Skeletal muscle tissue (tissue), 4 donors: ENCODE measurements around the gene DTHD1. TPM values are rescaled to one million over a fixed set of nuclear protein-coding genes. Genes with fewer than 3 reads are reported as not detected.

ENCODE experiments used
- H3K27ac ChIP-seq: one replicate; pipeline ENCODE4 v1.7.0; 2013; ENCODE audit warnings: mild to moderate bottlenecking, low read depth, low read length, inconsistent platforms
- H3K27me3 ChIP-seq, 3 donors: one replicate each; pipeline ENCODE4 v1.7.0; 2013; ENCODE audit warnings: low read length in 3 of 3; ENCODE audit not compliant: control insufficient read depth in 3 of 3, insufficient read depth in 3 of 3
- H3K36me3 ChIP-seq, 3 donors: one replicate each; pipeline ENCODE4 v1.7.0; 2013; ENCODE audit warnings: low read length in 3 of 3; ENCODE audit not compliant: control insufficient read depth in 3 of 3, insufficient read depth in 3 of 3
- H3K4me1 ChIP-seq, 3 donors: one replicate each; pipeline ENCODE4 v1.7.0; 2013; ENCODE audit warnings: low read length in 3 of 3, mild to moderate bottlenecking in 3 of 3; ENCODE audit not compliant: control insufficient read depth in 3 of 3, insufficient read depth in 3 of 3
- H3K4me3 ChIP-seq, 3 donors: one replicate each; pipeline ENCODE4 v1.7.0; 2013; ENCODE audit warnings: low read length in 3 of 3
- H3K9ac ChIP-seq, 3 donors: one replicate each; pipeline ENCODE4 v1.7.0; 2013; ENCODE audit warnings: low read length in 3 of 3, mild to moderate bottlenecking in 3 of 3, moderate library complexity in 2 of 3, low read depth in 1 of 3
- H3K9me3 ChIP-seq, 3 donors: one replicate each; pipeline ENCODE4 v1.7.0; 2013; ENCODE audit warnings: low read length in 3 of 3; ENCODE audit not compliant: control insufficient read depth in 3 of 3
- total RNA-seq: library from RNA; depleted of rRNA; stranded (reverse); fragments of >200 nt; gene quantifications from one replicate; pipeline ENCODE4 v1.2.3, GENCODE V29; 2014
- donor health status: Osteomylitis.

The DTHD1 gene
- total RNA-seq, 1 donor from 2014 or later, result under 0.01 TPM

- no peaks in the 10 kb centered on the region for H3K27me3 ChIP-seq
- H3K9me3 ChIP-seq, result no peaks in the 10 kb centered on the region
- no peak overlapping the region for H3K9ac ChIP-seq
- no peak overlapping the region for H3K4me3 ChIP-seq
- no peaks in the 10 kb centered on the region for H3K4me1 ChIP-seq
- H3K27ac ChIP-seq, result no peak overlapping the region
- no peaks in the 10 kb centered on the region for H3K36me3 ChIP-seq
These were observed 81.6 kb downstream of the DTHD1 start for GRCh38 chr4:36363024-36363423.

DNA sequence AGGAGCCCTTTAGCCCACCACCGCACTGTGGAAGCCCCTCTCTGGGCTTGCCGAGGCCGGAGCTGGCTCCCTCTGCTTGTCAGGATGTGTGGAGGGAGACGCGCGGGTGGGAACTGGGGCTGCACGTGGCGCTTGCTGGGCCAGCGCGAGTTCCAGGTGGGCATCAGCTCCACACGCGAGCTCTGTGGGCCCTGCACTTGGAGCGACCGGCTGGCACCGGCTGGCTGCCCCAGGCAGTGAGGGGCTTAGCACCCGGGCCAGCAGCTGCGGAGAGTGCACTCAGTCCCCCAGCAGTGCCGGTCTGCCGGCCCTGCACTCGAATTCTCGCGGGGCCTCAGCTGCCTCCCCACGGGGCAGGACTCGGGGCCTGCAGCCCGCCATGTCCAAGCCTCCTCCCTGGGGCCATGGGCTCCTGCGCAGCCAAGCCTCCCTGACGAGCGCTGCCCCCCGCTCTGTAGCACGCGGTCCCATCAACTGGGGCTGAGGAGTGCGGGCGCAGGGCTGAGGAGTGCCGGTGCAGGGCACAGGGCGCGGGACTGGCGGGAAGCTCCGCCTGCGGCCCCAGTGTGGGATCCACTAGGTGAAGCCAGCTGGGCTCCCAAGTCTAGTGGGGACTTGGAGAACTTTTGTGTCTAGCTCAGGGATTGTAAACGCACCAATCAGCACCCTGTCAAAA, 93.6 kb downstream of the DTHD1 start:
- no peaks in the 10 kb centered on the region for H3K36me3 ChIP-seq
- H3K27me3 ChIP-seq, result no peaks in the 10 kb centered on the region
- no peak overlapping the region for H3K4me3 ChIP-seq
- H3K27ac ChIP-seq, result no peak overlapping the region
- H3K4me1 ChIP-seq, result no peaks in the 10 kb centered on the region
- H3K9me3 ChIP-seq, result peaks cover 0 to 4% (median 2%) of the 10 kb centered on the region in 3 donors
- H3K9ac ChIP-seq, result no peak overlapping the region

DNA sequence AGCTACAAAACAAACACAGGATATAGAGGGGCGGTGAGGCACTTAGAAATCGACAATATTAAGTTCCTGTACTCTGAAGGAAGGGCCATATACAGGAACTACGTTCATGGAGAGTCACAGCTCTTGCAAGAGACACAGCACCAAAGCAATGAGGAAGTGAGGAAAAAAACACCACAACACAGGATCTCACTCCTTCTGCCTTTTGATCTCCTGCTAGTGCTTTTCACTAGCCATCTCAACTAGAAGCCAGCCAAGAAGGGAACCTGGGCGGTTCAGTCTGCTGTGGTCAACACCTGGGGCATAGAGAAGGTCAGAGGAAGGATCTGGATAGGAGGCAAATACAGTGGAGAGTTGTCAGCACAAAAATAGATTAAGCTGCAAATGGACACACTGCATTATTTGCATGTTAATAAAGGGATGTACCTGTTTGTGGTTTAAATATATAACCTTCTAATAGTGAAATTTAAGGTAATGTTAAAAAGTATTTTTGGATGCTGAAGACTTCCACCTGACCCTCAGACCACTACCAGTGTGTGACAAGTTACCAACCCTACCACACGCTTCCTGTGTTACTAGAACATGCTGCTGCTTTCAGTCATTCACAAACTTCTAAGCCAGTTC, 104.6 kb downstream of the DTHD1 start:
- Histone ChIP-seq H3K27ac (no peak overlapping the region), H3K36me3 (no peaks in the 10 kb centered on the region), H3K9ac (no peak overlapping the region), H3K27me3 (no peaks in the 10 kb centered on the region), H3K9me3 (no peaks in the 10 kb centered on the region), H3K4me3 (no peak overlapping the region), H3K4me1 (no peaks in the 10 kb centered on the region)

- Histone ChIP-seq H3K27me3 (no peaks in the 10 kb centered on the region), H3K27ac (no peak overlapping the region), H3K9me3 (no peaks in the 10 kb centered on the region), H3K4me3 (no peak overlapping the region), H3K4me1 (no peaks in the 10 kb centered on the region), H3K9ac (no peak overlapping the region), H3K36me3 (no peaks in the 10 kb centered on the region)
These were observed 105.3 kb downstream of the DTHD1 start for GRCh38 chr4:36386691-36387090.

GRCh38 chr4:36388710-36389109, 107.3 kb downstream of the DTHD1 start:
- Histone ChIP-seq H3K9ac (no peak overlapping the region), H3K9me3 (no peaks in the 10 kb centered on the region), H3K4me3 (no peak overlapping the region), H3K27me3 (no peaks in the 10 kb centered on the region), H3K27ac (no peak overlapping the region), H3K36me3 (no peaks in the 10 kb centered on the region), H3K4me1 (no peaks in the 10 kb centered on the region)

DNA sequence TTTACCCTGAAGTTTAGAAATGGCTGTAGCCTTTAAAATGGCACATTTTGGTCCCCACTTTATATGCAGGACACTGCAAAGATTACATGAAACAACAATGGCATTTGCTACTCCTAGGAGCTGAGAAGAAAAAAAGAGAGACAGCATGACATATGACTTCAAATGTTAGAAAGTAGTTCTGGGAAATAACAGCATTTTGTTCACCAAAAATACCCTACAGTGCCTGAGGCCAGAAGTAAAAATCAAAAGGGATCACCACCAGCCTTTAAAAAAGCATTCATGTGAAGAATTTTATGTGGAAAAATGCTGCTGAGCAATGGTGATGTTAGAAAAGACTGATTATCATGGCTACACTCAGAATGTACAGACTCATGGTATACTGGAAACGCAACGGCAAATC, 110.0 kb downstream of the DTHD1 start:
- Histone ChIP-seq H3K4me3 (no peak overlapping the region), H3K9me3 (no peaks in the 10 kb centered on the region), H3K9ac (no peak overlapping the region), H3K27me3 (no peaks in the 10 kb centered on the region), H3K36me3 (no peaks in the 10 kb centered on the region), H3K27ac (no peak overlapping the region), H3K4me1 (no peaks in the 10 kb centered on the region)

DNA sequence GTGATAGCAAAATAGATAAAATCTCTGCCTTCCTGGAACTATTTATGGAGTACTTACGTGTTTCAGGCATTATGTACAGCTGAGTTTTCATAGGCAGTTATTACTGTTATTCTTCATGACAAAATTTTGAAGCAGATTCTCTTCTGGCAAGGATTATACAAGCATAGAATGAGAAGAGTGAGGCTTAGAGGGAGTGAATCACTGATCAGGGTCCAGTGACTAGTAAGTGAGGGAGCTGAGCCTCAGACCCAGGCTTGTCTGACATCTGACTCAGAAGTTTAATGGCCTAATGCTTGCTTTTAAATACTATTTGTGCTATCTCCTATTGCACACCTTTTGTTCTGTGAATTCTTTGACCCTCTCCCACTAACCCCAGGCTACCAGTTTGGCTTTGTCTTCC, 110.6 kb downstream of the DTHD1 start:
- no peaks in the 10 kb centered on the region for H3K27me3 ChIP-seq
- no peak overlapping the region for H3K27ac ChIP-seq
- H3K36me3 ChIP-seq, result no peaks in the 10 kb centered on the region
- no peaks in the 10 kb centered on the region for H3K4me1 ChIP-seq
- no peaks in the 10 kb centered on the region for H3K9me3 ChIP-seq
- no peak overlapping the region for H3K9ac ChIP-seq
- H3K4me3 ChIP-seq, result no peak overlapping the region

- H3K36me3 ChIP-seq, result no peaks in the 10 kb centered on the region
- H3K27ac ChIP-seq, result no peak overlapping the region
These were observed 111.5 kb downstream of the DTHD1 start for GRCh38 chr4:36392916-36393315.

More at GRCh38 chr4:36392916-36393315, 111.5 kb downstream of the DTHD1 start:
- no peak overlapping the region for H3K9ac ChIP-seq
- no peaks in the 10 kb centered on the region for H3K27me3 ChIP-seq
- no peaks in the 10 kb centered on the region for H3K9me3 ChIP-seq
- no peak overlapping the region for H3K4me3 ChIP-seq
- no peaks in the 10 kb centered on the region for H3K4me1 ChIP-seq

Other genes with a start within 250 kb of the DTHD1 start
- gene ARAP2, start 37.1 kb upstream of the DTHD1 start, total RNA-seq, result 2.6 TPM